Aorta (tissue), 5 donors: ENCODE measurements around the gene SDCBP2. TPM values are rescaled to one million over a fixed set of nuclear protein-coding genes. Genes with fewer than 3 reads are reported as not detected.
A peak's percentile ranks its signal among the peaks of the same experiment; 100 is the strongest.

ENCODE experiments used
- ATAC-seq: fragments of 200-7000 bp; cut with Tn5 transposase; one replicate; pipeline ENCODE4 v1.9.1; 2022; ENCODE audit warnings: moderate library complexity; ENCODE audit not compliant: low FRiP score
- DNase-seq, 2 donors: peaks; one replicate each; pipeline ENCODE4 v3.0.0-alpha.2; 2020
- H3K27ac ChIP-seq, 2 donors: one replicate each; pipeline ENCODE4 v1.5.1; 2013; ENCODE audit warnings: low read length in 2 of 2, mild to moderate bottlenecking in 2 of 2, moderate library complexity in 2 of 2, control low read depth in 1 of 2, inconsistent platforms in 1 of 2, low read depth in 1 of 2
- H3K27me3 ChIP-seq, 2 donors: one replicate each; pipeline ENCODE4 v1.6.1; 2013; ENCODE audit warnings: control low read depth in 1 of 2, low read length in 1 of 2, mild to moderate bottlenecking in 1 of 2, moderate library complexity in 1 of 2; ENCODE audit not compliant: insufficient read depth in 2 of 2, control insufficient read depth in 1 of 2
- H3K36me3 ChIP-seq, 2 donors: one replicate each; pipeline ENCODE4 v1.6.1; 2013; ENCODE audit warnings: control low read depth in 1 of 2, low read length in 1 of 2, mild to moderate bottlenecking in 1 of 2; ENCODE audit not compliant: insufficient read depth in 2 of 2, control insufficient read depth in 1 of 2
- H3K4me1 ChIP-seq, 2 donors: one replicate each; pipeline ENCODE4 v1.6.1; 2013; ENCODE audit warnings: low read length in 2 of 2, control low read depth in 1 of 2, mild to moderate bottlenecking in 1 of 2, moderate library complexity in 1 of 2; ENCODE audit not compliant: insufficient read depth in 2 of 2, control insufficient read depth in 1 of 2
- H3K4me3 ChIP-seq, 2 donors: one replicate each; pipeline ENCODE4 v1.5.1; 2013; ENCODE audit warnings: low read length in 2 of 2, control low read depth in 1 of 2, mild to moderate bottlenecking in 1 of 2
- H3K9me3 ChIP-seq: one replicate; pipeline ENCODE4 v1.6.1; 2013; ENCODE audit warnings: mild to moderate bottlenecking, low read length; ENCODE audit not compliant: control insufficient read depth
- WGBS, 2 donors: extraction: QIAGEN DNeasy Blood & Tissue Kit; methylation state at CpG; one replicate each; pipeline ENCODE4 v1.1.7; 2013; 5-methylcytosine and 5-hydroxymethylcytosine counted together
- intact Hi-C, 2 donors: fragments of 100-400 bp; cut with DNase I; formaldehyde crosslinking; loops; one replicate each; pipeline versions ENCODE4 v1.14.2 to v1.15.0; 2022
- polyA plus RNA-seq, 2 donors: library from polyadenylated mRNA; stranded (reverse); fragments of 200-250 nt; gene quantifications; one replicate each; pipeline ENCODE4 v1.2.3, GENCODE V29; 2013
- total RNA-seq, 2 donors: library from RNA; stranded (reverse); fragmentation: NEBNext Ultra II Directional; extraction: Animal tissue kit (Norgen Biotek cat#: 25700); gene quantifications; one replicate each; pipeline ENCODE4 v1.2.1, GENCODE V29; 2021
- donor health status: healthy with polysubstance abuse.
- donor health status: Bipolar disorder and iron deficiency.
- donor health status: DM: no; HTN: no; CAD: no.
- donor health status: DM: no; HTN: no; CAD: no.
- donor health status: DM: yes; HTN: yes; CAD: no.

SDCBP2 gene
- total and polyA plus RNA-seq, 4 donors: 4.0 to 63.4 (median 6.1) TPM

DNA sequence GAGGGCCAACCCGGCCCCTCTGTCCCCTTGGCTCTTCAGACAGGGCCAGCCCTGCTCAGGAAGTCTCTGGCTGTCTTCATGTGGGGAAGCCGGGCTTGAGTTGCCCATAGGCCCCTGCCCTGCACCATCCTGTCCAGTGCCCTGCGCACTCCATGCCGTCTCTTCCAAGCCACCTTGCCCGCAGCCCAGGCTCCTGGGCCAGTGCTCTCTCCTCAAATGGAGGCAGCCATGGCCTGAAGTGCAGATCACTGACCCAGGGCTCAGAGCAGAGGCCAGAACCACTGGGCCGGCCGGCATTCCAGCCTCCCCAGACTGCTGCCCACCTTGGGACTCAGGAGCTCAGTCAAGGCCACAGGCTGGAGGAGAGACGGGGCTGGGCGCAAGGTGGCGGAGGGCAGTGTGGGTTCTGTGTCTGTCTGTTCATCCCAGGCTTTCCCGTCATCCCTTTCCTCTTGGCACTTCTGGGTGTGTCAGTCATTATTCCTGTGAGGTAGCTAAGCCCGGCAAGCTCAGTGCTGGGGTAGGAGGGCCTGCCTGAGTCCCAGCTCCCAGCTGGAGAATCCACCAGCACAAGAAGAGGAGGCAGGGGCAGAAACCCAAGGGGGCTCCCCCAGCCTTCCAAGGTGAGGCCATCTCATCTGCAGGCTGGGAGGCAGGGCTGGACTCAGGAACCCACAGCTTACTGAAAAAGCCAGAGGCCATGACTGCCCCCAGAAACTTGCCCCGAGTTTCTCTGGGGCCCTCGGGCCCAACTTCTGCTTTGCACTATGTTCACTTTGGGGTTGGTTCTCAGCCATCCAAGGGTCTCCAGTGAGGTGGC is 22.4 kb downstream of the SDCBP2 start:
- WGBS, 2 donors: 80 to 86% methylated on average over 14 of the region's 14 CpGs
- no peak for ATAC-seq

GRCh38 chr20:1305712-1306111 is 23.2 kb downstream of the SDCBP2 start:
- Histone ChIP-seq H3K4me3 (no peak overlapping the region), H3K27ac (no peak overlapping the region), H3K36me3 (peaks cover 0 to 4% of the 10 kb centered on the region in 2 donors), H3K9me3 (no peaks in the 10 kb centered on the region), H3K4me1 (no peaks in the 10 kb centered on the region), H3K27me3 (no peaks in the 10 kb centered on the region)
- intact Hi-C loops: no loop called here
- DNase-seq (peak in 1 of 2 donors; percentile 70), ATAC-seq (no peak)
- 86% methylated on average over 24 of the region's 24 CpGs for WGBS, 2 donors

More for the DNA sequence above, 22.4 kb downstream of the SDCBP2 start:
- H3K27me3 ChIP-seq: no peaks in the 10 kb centered on the region
- H3K4me1 ChIP-seq: no peaks in the 10 kb centered on the region
- no peak overlapping the region for H3K27ac ChIP-seq
- peaks cover 0 to 4% of the 10 kb centered on the region in 2 donors for H3K36me3 ChIP-seq
- DNase-seq: peak in 1 of 2 donors; percentile 72
- no peaks in the 10 kb centered on the region for H3K9me3 ChIP-seq
- no peak overlapping the region for H3K4me3 ChIP-seq
- intact Hi-C loops: no loop called here

GRCh38 chr20:1304710-1305515 is 24.0 kb downstream of the SDCBP2 start:
- DNase-seq (peak in 1 of 2 donors; percentile 63), ATAC-seq (no peak)
- Histone ChIP-seq H3K4me1 (no peaks in the 10 kb centered on the region), H3K9me3 (no peaks in the 10 kb centered on the region), H3K4me3 (no peak overlapping the region), H3K27ac (no peak overlapping the region), H3K27me3 (no peaks in the 10 kb centered on the region), H3K36me3 (peaks cover 0 to 4% of the 10 kb centered on the region in 2 donors)
- 78 to 80% methylated on average over 31 of the region's 31 CpGs for WGBS, 2 donors
- intact Hi-C loops: no loop called here

DNA sequence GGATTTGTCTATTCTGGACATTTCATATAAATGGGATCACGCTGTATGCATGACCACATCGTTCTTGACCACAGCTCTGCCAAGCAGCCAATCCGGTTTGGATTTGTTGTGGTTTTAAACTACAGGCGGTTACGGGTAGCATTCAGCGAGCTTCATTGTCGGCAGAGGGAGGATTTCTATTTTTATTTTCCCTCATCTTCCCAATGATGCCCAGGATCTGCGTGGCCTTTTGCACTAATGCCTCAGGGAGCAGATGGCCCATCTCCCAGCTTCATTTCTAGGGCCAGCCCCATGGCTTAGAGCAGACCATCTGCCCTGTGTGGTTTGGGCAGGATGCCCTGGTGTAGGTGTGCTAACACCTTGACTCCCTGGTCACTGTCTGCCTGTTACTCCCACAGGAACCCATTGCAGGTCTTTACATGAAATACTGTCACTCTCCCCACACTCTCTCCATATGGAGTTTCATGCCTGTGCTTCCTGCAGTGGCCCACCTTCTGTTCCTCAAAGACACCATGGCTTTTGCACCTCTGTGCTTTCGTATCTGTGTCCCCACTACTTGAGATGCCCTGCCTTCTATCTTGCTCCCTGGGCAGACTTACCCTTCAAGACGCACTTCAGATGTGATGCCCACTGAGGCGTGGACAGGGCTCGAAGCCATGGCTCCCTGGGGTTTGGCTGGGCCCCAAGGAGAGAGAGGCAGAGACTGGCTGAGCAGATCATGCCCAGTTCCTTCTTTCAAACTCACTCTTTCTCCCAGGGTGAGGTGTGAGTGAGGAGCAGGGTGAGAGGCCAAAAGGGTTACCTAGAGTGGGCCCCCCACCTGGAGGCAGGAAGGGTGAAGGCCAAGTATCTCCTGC is 26.0 kb downstream of the SDCBP2 start:
- Histone ChIP-seq H3K36me3 (peaks cover 0 to 4% of the 10 kb centered on the region in 2 donors), H3K27ac (no peak overlapping the region), H3K4me1 (no peaks in the 10 kb centered on the region), H3K4me3 (no peak overlapping the region), H3K27me3 (no peaks in the 10 kb centered on the region), H3K9me3 (no peaks in the 10 kb centered on the region)
- ATAC-seq (no peak), DNase-seq (peak in 1 of 2 donors; percentile 43)
- 78 to 83% methylated on average over 12 of the region's 12 CpGs for WGBS, 2 donors
- intact Hi-C loops: no loop called here

- H3K9me3 ChIP-seq: no peaks in the 10 kb centered on the region
- intact Hi-C loops: no loop called here
- H3K4me3 ChIP-seq: no peak overlapping the region
- no peaks in the 10 kb centered on the region for H3K27me3 ChIP-seq
- H3K27ac ChIP-seq: no peak overlapping the region
- H3K4me1 ChIP-seq: no peaks in the 10 kb centered on the region
- no peak for DNase-seq
- H3K36me3 ChIP-seq: peaks cover 0 to 4% of the 10 kb centered on the region in 2 donors
- WGBS, 2 donors: 77% methylated on average over 9 of the region's 9 CpGs
- no peak for ATAC-seq
Measured at GRCh38 chr20:1301031-1301529, 27.9 kb downstream of the SDCBP2 start.

- Histone ChIP-seq H3K27ac (no peak overlapping the region), H3K36me3 (peaks cover 0 to 3% of the 10 kb centered on the region in 2 donors), H3K4me1 (no peaks in the 10 kb centered on the region), H3K4me3 (no peak overlapping the region), H3K9me3 (no peaks in the 10 kb centered on the region), H3K27me3 (no peaks in the 10 kb centered on the region)
- ATAC-seq (no peak), DNase-seq (peak in 1 of 2 donors; percentile 74)
- intact Hi-C loops: no loop called here
- WGBS, 2 donors: 89 to 94% methylated on average over 18 of the region's 18 CpGs
Measured at GRCh38 chr20:1300083-1300840, 28.7 kb downstream of the SDCBP2 start.

GRCh38 chr20:1299522-1299921 is 29.4 kb downstream of the SDCBP2 start:
- intact Hi-C loops: no loop called here
- DNase-seq: peak in 1 of 2 donors; percentile 45
- no peaks in the 10 kb centered on the region for H3K36me3 ChIP-seq
- ATAC-seq: no peak
- H3K4me3 ChIP-seq: no peak overlapping the region
- H3K27ac ChIP-seq: no peak overlapping the region
- no peaks in the 10 kb centered on the region for H3K4me1 ChIP-seq
- H3K9me3 ChIP-seq: no peaks in the 10 kb centered on the region
- H3K27me3 ChIP-seq: no peaks in the 10 kb centered on the region
- 76 to 81% methylated on average over 9 of the region's 9 CpGs for WGBS, 2 donors
